GM23338 (cell line): ENCODE measurements around the gene KRT74. TPM values are rescaled to one million over a fixed set of nuclear protein-coding genes. Genes with fewer than 3 reads are reported as not detected.

Experiments used
- ATAC-seq: fragments of 200-7000 bp; cut with Tn5 transposase; 3 replicates; pipeline ENCODE4 v1.9.1; 2020
- DNase-seq: peaks from one replicate; pipeline ENCODE4 v3.0.0-alpha.2; 2015; ENCODE audit warnings: low spot score
- H2AFZ ChIP-seq: fragments of 200-600 bp; sonication (generic); 2 replicates; pipeline ENCODE4 v1.8.0; 2016; ENCODE audit warnings: antibody characterized with exemption, mild to moderate bottlenecking, moderate library complexity
- H3F3A ChIP-seq: fragments of 200-600 bp; sonication (generic); replicated peaks from 2 replicates; pipeline ENCODE4 v1.8.0; 2017; ENCODE audit warnings: antibody characterized with exemption, mixed run types, low read depth
- H3K27ac ChIP-seq: fragments of 200-600 bp; sonication (generic); 2 replicates; pipeline ENCODE4 v1.6.1; 2016; ENCODE audit warnings: low read depth
- H3K27me3 ChIP-seq: fragments of 200-600 bp; sonication (generic); 2 replicates; pipeline ENCODE4 v1.8.0; 2016; ENCODE audit warnings: mild to moderate bottlenecking, mixed run types, moderate library complexity; ENCODE audit not compliant: insufficient read depth
- H3K36me3 ChIP-seq: fragments of 200-600 bp; sonication (generic); 2 replicates; pipeline ENCODE4 v1.8.0; 2016; ENCODE audit warnings: mild to moderate bottlenecking; ENCODE audit not compliant: insufficient read depth
- H3K4me1 ChIP-seq: fragments of 200-600 bp; sonication (generic); 2 replicates; pipeline ENCODE4 v1.8.0; 2016; ENCODE audit warnings: mild to moderate bottlenecking, moderate library complexity; ENCODE audit not compliant: insufficient read depth
- H3K4me2 ChIP-seq: fragments of 200-600 bp; sonication (generic); 2 replicates; pipeline ENCODE4 v1.7.1; 2017; ENCODE audit warnings: mixed run types
- H3K4me3 ChIP-seq: fragments of 200-600 bp; sonication (generic); 2 replicates; pipeline ENCODE4 v1.6.1; 2016; ENCODE audit warnings: mixed run types
- H3K79me2 ChIP-seq: fragments of 200-600 bp; sonication (generic); replicated peaks from 2 replicates; pipeline ENCODE4 v1.8.0; 2017; ENCODE audit warnings: mild to moderate bottlenecking; ENCODE audit not compliant: insufficient read depth
- H3K9me2 ChIP-seq: fragments of 200-600 bp; sonication (generic); 2 replicates; pipeline ENCODE4 v1.8.0; 2017; ENCODE audit not compliant: insufficient read depth
- H4K20me1 ChIP-seq: fragments of 200-600 bp; sonication (generic); replicated peaks from 2 replicates; pipeline ENCODE4 v1.8.0; 2017; ENCODE audit warnings: mild to moderate bottlenecking; ENCODE audit not compliant: insufficient read depth
- H3K27ac Mint-ChIP-seq: 2 replicates; pipeline ENCODE4 v1.8.0; 2020; ENCODE audit warnings: inconsistent platforms, mild to moderate bottlenecking, moderate library complexity, mixed read lengths
- H3K27me3 Mint-ChIP-seq: 3 replicates; pipeline ENCODE4 v1.8.0; 2022; ENCODE audit warnings: low read depth, mild to moderate bottlenecking, moderate library complexity, mixed read lengths, inconsistent platforms; ENCODE audit not compliant: insufficient read depth, poor library complexity
- H3K36me3 Mint-ChIP-seq: 3 replicates; pipeline ENCODE4 v1.8.0; 2021; ENCODE audit warnings: low read depth, mild to moderate bottlenecking, inconsistent platforms, moderate library complexity, mixed read lengths
- H3K4me1 Mint-ChIP-seq: 3 replicates; pipeline ENCODE4 v1.8.0; 2020; ENCODE audit warnings: mild to moderate bottlenecking, inconsistent platforms, mixed read lengths
- H3K4me3 Mint-ChIP-seq: 3 replicates; pipeline ENCODE4 v1.8.0; 2021; ENCODE audit warnings: moderate library complexity, mild to moderate bottlenecking, inconsistent platforms, mixed read lengths
- H3K9me3 Mint-ChIP-seq: 3 replicates; pipeline ENCODE4 v1.8.0; 2020; ENCODE audit warnings: moderate library complexity, mild to moderate bottlenecking, inconsistent platforms, mixed read lengths
- EZH2 ChIP-seq: fragments of 200-600 bp; sonication (generic); IDR thresholded peaks from one replicate; pipeline ENCODE4 v1.8.0; 2017; ENCODE audit warnings: antibody characterized with exemption, mild to moderate bottlenecking, low read depth; ENCODE audit not compliant: unreplicated experiment
- EZH2phosphoT487 ChIP-seq: fragments of 200-600 bp; sonication (generic); IDR thresholded peaks from one replicate; pipeline ENCODE4 v1.8.1; 2018; ENCODE audit warnings: antibody characterized with exemption; ENCODE audit not compliant: unreplicated experiment
- JUNB ChIP-seq: IDR thresholded peaks from one replicate; pipeline ENCODE4 v1.6.1; 2016; ENCODE audit warnings: antibody characterized with exemption; ENCODE audit not compliant: unreplicated experiment
- NANOG ChIP-seq: IDR thresholded peaks from 2 replicates; pipeline ENCODE4 v1.6.1; 2016; ENCODE audit warnings: antibody characterized with exemption, borderline replicate concordance
- POLR2AphosphoS5 ChIP-seq: IDR thresholded peaks from 2 replicates; pipeline ENCODE4 v1.6.1; 2016; ENCODE audit warnings: antibody characterized with exemption, low read depth
- ZNF114 ChIP-seq: fragments of 250-450 bp; sonication (Bioruptor Pico); IDR thresholded peaks from 2 replicates; pipeline ENCODE4 v1.5.0; 2020; ENCODE audit warnings: mild to moderate bottlenecking, moderate library complexity
- ZNF331 ChIP-seq: fragments of 250-450 bp; sonication (Bioruptor Pico); IDR thresholded peaks from 2 replicates; pipeline ENCODE4 v1.5.0; 2020; ENCODE audit warnings: low read depth, mild to moderate bottlenecking, moderate library complexity
- polyA plus RNA-seq: library from polyadenylated mRNA; unstranded; fragments of >200 nt; fragmentation: Nextera tagmentation; extraction: Ambion mirVana; gene quantifications from 2 replicates; pipeline ENCODE4 v1.2.1, GENCODE V29; 2016
- total RNA-seq: library from RNA; depleted of rRNA; stranded (reverse); fragments of >200 nt; shearing (Covaris generic); gene quantifications from 2 replicates; pipeline ENCODE4 v1.2.3, GENCODE V29; 2014
- TF ChIP-seq, protein P1 (sequence below): fragments of 250-450 bp; sonication (Bioruptor Pico); IDR thresholded peaks from 2 replicates; pipeline ENCODE4 v1.5.0; 2020; ENCODE audit warnings: mild to moderate bottlenecking, moderate library complexity
- TF ChIP-seq, protein P2 (sequence below): IDR thresholded peaks from 2 replicates; pipeline ENCODE4 v1.6.1; 2016; ENCODE audit warnings: antibody characterized with exemption
- TF ChIP-seq, protein P3 (sequence below), 2 experiments: fragments of 200-600 bp in 1 of 2; sonication (generic) in 1 of 2; conservative IDR thresholded peaks; 2 replicates each; pipeline versions ENCODE4 v1.5.1 to v1.6.1; 2016 to 2017; ENCODE audit warnings: antibody characterized with exemption in 2 of 2, low read depth in 2 of 2, mild to moderate bottlenecking in 2 of 2, moderate library complexity in 1 of 2

KRT74 gene
- total and polyA plus RNA-seq, 2 experiments from 2014 or later, result not detected

DNA sequence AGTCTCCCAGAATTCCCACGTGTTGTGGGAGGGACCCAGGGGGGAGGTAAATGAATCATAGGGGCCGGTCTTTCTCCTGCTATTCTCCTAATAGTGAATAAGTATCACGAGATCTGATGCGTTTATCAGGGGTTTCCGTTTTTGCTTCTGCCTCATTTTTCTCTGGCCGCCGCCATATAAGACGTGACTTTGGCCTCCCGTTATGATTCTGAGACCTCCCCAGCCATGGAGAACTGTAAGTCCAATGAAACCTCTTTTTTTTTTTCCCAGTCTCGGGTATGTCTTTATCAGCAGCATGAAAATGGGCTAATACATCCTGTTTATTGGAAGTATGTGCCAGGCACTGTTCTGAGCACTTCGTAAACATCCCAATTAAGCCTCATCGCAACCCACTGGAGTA is 26.8 kb upstream of the KRT74 start:
- Histone ChIP-seq H3F3A (no peaks in the 10 kb centered on the region), H3K4me2 (no peak overlapping the region), H2AFZ (peak overlapping the region; percentile 84), H3K27me3 (peaks cover 24% of the 10 kb centered on the region), H3K4me1 (no peaks in the 10 kb centered on the region), H3K4me3 (peak overlapping the region; percentile 42; the same call in 1 of the 2 replicates), H4K20me1 (no peaks in the 10 kb centered on the region), H3K27ac (no peak overlapping the region), H3K9me2 (no peaks in the 10 kb centered on the region), H3K36me3 (no peaks in the 10 kb centered on the region), H3K79me2 (no peaks in the 10 kb centered on the region)
- ATAC-seq, result no peak
- Mint-ChIP-seq H3K36me3 (no peaks in the 10 kb centered on the region), H3K9me3 (no peaks in the 10 kb centered on the region; the same call in 2 of the 3 replicates), H3K4me3 (no peak overlapping the region), H3K4me1 (no peaks in the 10 kb centered on the region), H3K27me3 (peaks cover 12% of the 10 kb centered on the region), H3K27ac (no peak overlapping the region)
- no peak for TF ChIP-seq ZNF114 (CRISPR knock-in tag)
- TF ChIP-seq, protein P1, sequence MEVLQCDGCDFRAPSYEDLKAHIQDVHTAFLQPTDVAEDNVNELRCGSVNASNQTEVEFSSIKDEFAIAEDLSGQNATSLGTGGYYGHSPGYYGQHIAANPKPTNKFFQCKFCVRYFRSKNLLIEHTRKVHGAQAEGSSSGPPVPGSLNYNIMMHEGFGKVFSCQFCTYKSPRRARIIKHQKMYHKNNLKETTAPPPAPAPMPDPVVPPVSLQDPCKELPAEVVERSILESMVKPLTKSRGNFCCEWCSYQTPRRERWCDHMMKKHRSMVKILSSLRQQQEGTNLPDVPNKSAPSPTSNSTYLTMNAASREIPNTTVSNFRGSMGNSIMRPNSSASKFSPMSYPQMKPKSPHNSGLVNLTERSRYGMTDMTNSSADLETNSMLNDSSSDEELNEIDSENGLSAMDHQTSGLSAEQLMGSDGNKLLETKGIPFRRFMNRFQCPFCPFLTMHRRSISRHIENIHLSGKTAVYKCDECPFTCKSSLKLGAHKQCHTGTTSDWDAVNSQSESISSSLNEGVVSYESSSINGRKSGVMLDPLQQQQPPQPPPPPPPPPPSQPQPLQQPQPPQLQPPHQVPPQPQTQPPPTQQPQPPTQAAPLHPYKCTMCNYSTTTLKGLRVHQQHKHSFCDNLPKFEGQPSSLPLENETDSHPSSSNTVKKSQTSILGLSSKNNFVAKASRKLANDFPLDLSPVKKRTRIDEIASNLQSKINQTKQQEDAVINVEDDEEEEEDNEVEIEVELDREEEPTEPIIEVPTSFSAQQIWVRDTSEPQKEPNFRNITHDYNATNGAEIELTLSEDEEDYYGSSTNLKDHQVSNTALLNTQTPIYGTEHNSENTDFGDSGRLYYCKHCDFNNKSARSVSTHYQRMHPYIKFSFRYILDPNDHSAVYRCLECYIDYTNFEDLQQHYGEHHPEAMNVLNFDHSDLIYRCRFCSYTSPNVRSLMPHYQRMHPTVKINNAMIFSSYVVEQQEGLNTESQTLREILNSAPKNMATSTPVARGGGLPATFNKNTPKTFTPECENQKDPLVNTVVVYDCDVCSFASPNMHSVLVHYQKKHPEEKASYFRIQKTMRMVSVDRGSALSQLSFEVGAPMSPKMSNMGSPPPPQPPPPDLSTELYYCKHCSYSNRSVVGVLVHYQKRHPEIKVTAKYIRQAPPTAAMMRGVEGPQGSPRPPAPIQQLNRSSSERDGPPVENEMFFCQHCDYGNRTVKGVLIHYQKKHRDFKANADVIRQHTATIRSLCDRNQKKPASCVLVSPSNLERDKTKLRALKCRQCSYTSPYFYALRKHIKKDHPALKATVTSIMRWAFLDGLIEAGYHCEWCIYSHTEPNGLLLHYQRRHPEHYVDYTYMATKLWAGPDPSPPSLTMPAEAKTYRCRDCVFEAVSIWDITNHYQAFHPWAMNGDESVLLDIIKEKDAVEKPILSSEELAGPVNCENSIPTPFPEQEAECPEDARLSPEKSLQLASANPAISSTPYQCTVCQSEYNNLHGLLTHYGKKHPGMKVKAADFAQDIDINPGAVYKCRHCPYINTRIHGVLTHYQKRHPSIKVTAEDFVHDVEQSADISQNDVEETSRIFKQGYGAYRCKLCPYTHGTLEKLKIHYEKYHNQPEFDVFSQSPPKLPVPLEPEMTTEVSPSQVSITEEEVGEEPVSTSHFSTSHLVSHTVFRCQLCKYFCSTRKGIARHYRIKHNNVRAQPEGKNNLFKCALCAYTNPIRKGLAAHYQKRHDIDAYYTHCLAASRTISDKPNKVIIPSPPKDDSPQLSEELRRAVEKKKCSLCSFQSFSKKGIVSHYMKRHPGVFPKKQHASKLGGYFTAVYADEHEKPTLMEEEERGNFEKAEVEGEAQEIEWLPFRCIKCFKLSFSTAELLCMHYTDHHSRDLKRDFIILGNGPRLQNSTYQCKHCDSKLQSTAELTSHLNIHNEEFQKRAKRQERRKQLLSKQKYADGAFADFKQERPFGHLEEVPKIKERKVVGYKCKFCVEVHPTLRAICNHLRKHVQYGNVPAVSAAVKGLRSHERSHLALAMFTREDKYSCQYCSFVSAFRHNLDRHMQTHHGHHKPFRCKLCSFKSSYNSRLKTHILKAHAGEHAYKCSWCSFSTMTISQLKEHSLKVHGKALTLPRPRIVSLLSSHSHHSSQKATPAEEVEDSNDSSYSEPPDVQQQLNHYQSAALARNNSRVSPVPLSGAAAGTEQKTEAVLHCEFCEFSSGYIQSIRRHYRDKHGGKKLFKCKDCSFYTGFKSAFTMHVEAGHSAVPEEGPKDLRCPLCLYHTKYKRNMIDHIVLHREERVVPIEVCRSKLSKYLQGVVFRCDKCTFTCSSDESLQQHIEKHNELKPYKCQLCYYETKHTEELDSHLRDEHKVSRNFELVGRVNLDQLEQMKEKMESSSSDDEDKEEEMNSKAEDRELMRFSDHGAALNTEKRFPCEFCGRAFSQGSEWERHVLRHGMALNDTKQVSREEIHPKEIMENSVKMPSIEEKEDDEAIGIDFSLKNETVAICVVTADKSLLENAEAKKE (CRISPR knock-in tag), result no peak
- TF ChIP-seq, protein P2, sequence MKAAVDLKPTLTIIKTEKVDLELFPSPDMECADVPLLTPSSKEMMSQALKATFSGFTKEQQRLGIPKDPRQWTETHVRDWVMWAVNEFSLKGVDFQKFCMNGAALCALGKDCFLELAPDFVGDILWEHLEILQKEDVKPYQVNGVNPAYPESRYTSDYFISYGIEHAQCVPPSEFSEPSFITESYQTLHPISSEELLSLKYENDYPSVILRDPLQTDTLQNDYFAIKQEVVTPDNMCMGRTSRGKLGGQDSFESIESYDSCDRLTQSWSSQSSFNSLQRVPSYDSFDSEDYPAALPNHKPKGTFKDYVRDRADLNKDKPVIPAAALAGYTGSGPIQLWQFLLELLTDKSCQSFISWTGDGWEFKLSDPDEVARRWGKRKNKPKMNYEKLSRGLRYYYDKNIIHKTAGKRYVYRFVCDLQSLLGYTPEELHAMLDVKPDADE, result no peak
- DNase-seq, result no peak

DNA sequence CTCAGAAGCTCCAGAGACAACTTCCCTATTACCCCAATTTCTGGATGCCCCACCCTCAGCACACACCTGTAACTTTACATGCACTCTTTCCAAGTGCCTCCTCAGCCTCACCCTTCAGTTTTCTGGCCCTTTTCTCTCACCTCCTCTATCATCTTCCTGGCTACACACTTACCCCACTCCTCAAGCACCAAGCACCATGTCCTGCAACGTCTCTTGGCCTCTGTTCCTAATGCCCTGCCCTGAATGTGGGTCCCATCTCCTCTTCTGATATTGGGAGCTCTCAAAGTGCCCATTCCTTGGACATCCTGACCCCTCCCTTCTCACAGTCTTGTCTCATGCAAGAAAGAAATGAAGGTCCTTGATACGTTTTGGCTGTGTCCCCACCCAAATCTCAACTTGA is 26.4 kb upstream of the KRT74 start:
- Histone ChIP-seq H3K27ac (no peak overlapping the region), H4K20me1 (no peaks in the 10 kb centered on the region), H3K79me2 (no peaks in the 10 kb centered on the region), H3K4me2 (no peak overlapping the region), H3K9me2 (no peaks in the 10 kb centered on the region), H3K27me3 (peaks cover 24% of the 10 kb centered on the region), H3K4me3 (no peak overlapping the region), H3K4me1 (no peaks in the 10 kb centered on the region), H3K36me3 (no peaks in the 10 kb centered on the region), H2AFZ (no peak overlapping the region), H3F3A (no peaks in the 10 kb centered on the region)
- Mint-ChIP-seq H3K4me3 (no peak overlapping the region), H3K36me3 (no peaks in the 10 kb centered on the region), H3K4me1 (no peaks in the 10 kb centered on the region), H3K27ac (no peak overlapping the region), H3K9me3 (no peaks in the 10 kb centered on the region; the same call in 2 of the 3 replicates), H3K27me3 (peaks cover 12% of the 10 kb centered on the region)
- no peak for DNase-seq
- ATAC-seq, result no peak
- TF ChIP-seq, protein P2, result no peak
- TF ChIP-seq, protein P3, sequence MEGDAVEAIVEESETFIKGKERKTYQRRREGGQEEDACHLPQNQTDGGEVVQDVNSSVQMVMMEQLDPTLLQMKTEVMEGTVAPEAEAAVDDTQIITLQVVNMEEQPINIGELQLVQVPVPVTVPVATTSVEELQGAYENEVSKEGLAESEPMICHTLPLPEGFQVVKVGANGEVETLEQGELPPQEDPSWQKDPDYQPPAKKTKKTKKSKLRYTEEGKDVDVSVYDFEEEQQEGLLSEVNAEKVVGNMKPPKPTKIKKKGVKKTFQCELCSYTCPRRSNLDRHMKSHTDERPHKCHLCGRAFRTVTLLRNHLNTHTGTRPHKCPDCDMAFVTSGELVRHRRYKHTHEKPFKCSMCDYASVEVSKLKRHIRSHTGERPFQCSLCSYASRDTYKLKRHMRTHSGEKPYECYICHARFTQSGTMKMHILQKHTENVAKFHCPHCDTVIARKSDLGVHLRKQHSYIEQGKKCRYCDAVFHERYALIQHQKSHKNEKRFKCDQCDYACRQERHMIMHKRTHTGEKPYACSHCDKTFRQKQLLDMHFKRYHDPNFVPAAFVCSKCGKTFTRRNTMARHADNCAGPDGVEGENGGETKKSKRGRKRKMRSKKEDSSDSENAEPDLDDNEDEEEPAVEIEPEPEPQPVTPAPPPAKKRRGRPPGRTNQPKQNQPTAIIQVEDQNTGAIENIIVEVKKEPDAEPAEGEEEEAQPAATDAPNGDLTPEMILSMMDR (conservative IDR thresholded peaks at IDR 0.05; ENCODE audit: low read depth in 2 of 2), result no peak
- TF ChIP-seq EZH2, result no peak
- TF ChIP-seq NANOG, result no peak
- no peak for TF ChIP-seq POLR2AphosphoS5
- TF ChIP-seq JUNB, result no peak
- no peak for TF ChIP-seq ZNF331 (CRISPR knock-in tag)
- no peak for TF ChIP-seq EZH2phosphoT487
